ENCODE data around the gene PTRH1. TPM values are rescaled to one million over a fixed set of nuclear protein-coding genes. Genes with fewer than 3 reads are reported as not detected.
"Not testable (repeated sequence)": the region's sequence is repeated elsewhere in the genome, so short reads cannot be mapped to it uniquely, and the experiment has no call there.

The PTRH1 gene
- total RNA-seq, 1 donor from 2014 or later: 5.4 TPM

DNA sequence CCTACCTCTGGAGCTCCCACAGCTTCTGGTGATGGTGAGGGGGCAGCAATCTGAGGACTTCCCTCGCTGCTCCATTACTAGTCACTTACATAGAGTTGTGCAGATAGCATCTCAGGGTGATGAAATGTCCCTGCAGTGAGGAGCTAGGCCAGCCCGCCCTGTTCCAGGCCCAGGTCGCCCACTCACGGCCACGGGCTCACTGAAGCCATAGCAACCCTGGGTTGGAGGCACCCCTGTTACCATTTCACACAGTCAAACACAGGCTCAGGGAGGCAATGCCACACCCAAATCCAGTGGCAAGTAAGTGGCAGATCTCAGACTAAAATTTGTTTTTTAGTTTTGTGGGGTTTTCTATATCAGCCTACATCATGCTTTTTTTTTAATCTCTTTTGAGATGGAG, 43.4 kb upstream of the PTRH1 start:
- intact Hi-C loops (cut with DNase I): no loop called here
- Histone ChIP-seq H3K27ac (no peak overlapping the region), H3K36me3 (no peaks in the 10 kb centered on the region), H3K27me3 (peaks cover 6% of the 10 kb centered on the region), H3K9me3 (no peaks in the 10 kb centered on the region), H3K4me3 (no peak overlapping the region), H3K4me1 (peaks cover 0 to 4% of the 10 kb centered on the region in 2 donors)
- TF ChIP-seq, protein P1, sequence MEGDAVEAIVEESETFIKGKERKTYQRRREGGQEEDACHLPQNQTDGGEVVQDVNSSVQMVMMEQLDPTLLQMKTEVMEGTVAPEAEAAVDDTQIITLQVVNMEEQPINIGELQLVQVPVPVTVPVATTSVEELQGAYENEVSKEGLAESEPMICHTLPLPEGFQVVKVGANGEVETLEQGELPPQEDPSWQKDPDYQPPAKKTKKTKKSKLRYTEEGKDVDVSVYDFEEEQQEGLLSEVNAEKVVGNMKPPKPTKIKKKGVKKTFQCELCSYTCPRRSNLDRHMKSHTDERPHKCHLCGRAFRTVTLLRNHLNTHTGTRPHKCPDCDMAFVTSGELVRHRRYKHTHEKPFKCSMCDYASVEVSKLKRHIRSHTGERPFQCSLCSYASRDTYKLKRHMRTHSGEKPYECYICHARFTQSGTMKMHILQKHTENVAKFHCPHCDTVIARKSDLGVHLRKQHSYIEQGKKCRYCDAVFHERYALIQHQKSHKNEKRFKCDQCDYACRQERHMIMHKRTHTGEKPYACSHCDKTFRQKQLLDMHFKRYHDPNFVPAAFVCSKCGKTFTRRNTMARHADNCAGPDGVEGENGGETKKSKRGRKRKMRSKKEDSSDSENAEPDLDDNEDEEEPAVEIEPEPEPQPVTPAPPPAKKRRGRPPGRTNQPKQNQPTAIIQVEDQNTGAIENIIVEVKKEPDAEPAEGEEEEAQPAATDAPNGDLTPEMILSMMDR (IDR thresholded peaks at IDR 0.05): no peak
- no peak for DNase-seq (ENCODE audit: low spot score in 2 of 2)

DNA sequence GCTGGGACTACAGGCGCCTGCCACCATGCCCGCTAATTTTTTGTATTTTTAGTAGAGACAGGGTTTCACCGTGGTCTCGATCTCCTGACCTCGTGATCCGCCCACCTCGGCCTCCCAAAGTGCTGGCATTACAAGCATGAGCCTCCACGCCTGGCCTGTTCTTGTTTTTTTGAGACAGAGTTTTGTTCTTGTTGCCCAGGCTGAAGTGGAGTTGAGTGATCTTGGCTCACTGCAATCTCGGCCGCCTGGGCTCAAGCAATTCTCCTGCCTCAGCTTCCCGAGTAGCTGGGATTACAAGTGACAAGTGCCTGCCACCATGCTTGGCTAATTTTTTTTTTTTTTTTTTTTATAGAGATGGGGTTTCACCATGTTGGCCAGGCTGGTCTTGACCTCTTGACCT, 41.3 kb upstream of the PTRH1 start:
- intact Hi-C loops (cut with DNase I); H3K4me3 ChIP-seq; DNase-seq (ENCODE audit: low spot score in 2 of 2); H3K27ac ChIP-seq; H3K27me3 ChIP-seq; H3K9me3 ChIP-seq; H3K4me1 ChIP-seq; H3K36me3 ChIP-seq: not testable (repeated sequence)

DNA sequence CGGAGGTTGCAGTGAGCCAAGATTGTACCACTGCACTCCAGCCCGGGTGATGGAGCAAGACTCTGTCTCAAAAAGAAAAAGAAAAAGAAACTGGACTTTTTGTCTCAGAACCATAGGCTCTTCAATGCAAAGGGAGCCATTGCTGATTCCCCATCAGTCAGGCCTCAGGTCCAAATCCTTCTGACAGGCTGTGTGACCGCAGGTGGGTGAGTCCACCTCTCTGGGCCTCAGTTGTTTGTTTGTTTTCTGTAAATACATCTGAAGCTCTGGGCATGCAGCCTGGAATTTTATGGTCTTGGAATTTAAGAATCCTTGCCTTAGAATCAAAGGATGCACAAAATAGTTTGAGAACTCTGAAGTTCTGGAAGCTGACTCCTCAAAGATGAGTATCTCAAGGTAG, 40.8 kb upstream of the PTRH1 start:
- TF ChIP-seq, protein P1 (IDR thresholded peaks at IDR 0.05): no peak
- DNase-seq (ENCODE audit: low spot score in 2 of 2): no peak
- H3K27me3 ChIP-seq: peaks cover 6% of the 10 kb centered on the region

DNA sequence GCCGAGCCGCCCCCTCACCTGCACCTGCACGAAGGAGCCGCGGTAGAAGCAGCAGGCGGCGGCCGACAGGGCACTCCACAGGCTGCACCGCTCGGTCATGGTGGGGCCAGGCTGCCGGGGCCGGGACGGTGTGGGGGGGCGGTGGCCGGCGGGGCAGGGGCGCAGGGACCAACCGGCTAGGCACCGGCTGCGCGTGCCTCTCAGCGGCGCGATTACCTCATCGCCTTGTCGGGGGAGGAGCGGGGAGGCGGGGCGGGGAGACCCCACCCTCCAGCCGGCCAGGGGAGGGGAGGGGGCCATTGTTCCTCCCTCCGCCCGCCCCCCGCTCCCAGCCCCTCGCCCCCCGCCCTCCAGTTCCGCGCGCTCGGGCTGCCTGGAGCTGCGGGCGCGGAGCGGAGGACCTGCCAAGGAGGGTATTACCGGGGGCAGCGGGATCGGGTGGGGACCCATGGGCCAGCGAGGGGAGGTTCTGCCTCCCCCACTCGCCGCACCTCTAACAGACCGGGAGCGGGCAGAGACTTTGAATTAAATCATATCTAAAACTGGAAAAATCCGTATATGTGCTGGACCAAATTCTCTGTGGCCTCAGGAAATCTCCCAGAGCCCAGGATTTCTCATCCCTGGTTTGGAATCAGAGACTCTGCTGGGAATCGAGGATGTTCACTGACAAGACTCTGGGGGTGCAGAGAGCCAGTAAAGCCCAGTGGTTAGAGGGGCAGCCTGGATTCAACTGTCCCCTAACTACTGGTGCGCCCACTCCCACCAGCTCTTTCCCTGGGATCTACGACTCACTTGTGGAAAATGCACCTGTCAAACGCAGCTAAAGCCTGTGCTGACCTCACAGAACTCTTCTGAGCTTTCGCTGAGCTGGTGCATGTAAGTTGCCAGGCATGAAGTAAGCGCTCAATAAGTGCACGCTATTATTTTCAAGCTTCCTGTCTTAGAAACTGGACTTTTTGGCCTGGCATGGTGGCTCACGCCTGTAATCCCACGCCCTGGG, 39.9 kb upstream of the PTRH1 start:
- Histone ChIP-seq H3K4me1 (peaks cover 0 to 4% of the 10 kb centered on the region in 2 donors), H3K27ac (no peak overlapping the region), H3K27me3 (peaks cover 6% of the 10 kb centered on the region), H3K4me3 (peak overlapping the region in 1 of 2 donors; percentile 33), H3K36me3 (no peaks in the 10 kb centered on the region), H3K9me3 (no peaks in the 10 kb centered on the region)
- intact Hi-C loops (cut with DNase I): no loop called here
- DNase-seq (ENCODE audit: low spot score in 2 of 2): no peak
- TF ChIP-seq, protein P1 (IDR thresholded peaks at IDR 0.05): no peak

More for the DNA sequence above, 40.8 kb upstream of the PTRH1 start:
- no peaks in the 10 kb centered on the region for H3K36me3 ChIP-seq
- H3K4me3 ChIP-seq: no peak overlapping the region
- no peak overlapping the region for H3K27ac ChIP-seq
- peaks cover 0 to 4% of the 10 kb centered on the region in 2 donors for H3K4me1 ChIP-seq
- intact Hi-C loops (cut with DNase I): no loop called here
- no peaks in the 10 kb centered on the region for H3K9me3 ChIP-seq

DNA sequence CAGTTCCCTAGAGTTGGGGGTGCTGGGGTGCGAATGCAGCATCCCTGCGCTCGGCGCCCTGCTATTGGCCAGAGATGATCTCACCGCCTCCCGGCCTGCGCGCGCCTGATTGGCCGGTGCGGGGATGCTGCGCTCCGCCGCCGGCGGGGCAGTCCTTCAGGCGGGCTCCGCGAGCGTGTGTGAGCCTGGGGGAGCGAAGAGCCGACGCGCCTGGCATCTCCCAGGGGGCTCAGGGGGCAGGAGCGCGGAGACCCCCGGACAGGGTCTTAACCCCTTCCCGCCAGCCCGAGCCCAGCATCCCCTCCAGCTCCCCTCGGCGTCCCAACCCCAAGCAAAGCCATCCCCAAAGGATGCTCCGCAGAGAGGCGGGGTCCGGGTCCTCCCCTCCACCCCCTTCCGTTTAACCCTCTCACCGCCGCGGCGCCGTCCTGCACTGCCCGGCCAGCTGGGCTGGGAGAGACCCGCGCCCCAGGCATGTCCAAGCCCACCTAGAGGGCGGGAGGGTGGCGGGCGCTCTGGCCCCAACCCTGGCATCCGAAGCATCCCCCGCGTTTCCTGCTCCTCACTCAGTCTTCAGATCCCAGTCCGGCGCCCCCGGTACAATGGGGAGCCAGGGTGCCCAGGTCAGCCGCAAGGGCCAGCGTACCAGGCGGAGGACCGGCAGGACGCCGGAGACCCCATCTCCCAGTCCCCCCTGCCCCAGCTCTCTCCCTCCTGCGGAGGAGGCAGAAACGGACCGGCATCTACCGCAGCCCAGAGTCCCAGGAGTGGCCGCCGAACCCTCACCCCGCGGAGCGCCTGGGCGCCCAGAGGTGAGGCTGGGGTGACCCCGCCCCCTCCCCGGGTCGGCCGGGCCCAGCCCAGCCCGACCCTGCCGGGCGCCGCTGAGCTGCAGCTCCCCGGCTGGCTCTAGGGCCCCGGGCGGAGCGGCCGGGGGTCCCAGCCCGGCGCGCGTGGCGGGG, 38.9 kb upstream of the PTRH1 start:
- H3K9me3 ChIP-seq: no peaks in the 10 kb centered on the region
- H3K27me3 ChIP-seq: peaks cover 6% of the 10 kb centered on the region
- no peaks in the 10 kb centered on the region for H3K36me3 ChIP-seq
- H3K4me3 ChIP-seq: peak overlapping the region in 1 of 2 donors; percentile 33
- DNase-seq (ENCODE audit: low spot score in 2 of 2): no peak
- TF ChIP-seq, protein P1 (IDR thresholded peaks at IDR 0.05): no peak
- peaks cover 0 to 4% of the 10 kb centered on the region in 2 donors for H3K4me1 ChIP-seq
- intact Hi-C loops (cut with DNase I): no loop called here
- H3K27ac ChIP-seq: no peak overlapping the region

All from ascending aorta (tissue), 2 donors.